A204.1 (cell line): Measurements from ENCODE around the gene TCEAL4.
"Not testable (repeated sequence)": the region's sequence is repeated elsewhere in the genome, so short reads cannot be mapped to it uniquely, and the experiment has no call there.

ENCODE experiments used
- FAIRE-seq: peaks from 2 replicates; lab custom pipeline; 2012; peaks lifted over from hg19 to GRCh38; lab: Jason Lieb, UNC

TCEAL4 gene

DNA sequence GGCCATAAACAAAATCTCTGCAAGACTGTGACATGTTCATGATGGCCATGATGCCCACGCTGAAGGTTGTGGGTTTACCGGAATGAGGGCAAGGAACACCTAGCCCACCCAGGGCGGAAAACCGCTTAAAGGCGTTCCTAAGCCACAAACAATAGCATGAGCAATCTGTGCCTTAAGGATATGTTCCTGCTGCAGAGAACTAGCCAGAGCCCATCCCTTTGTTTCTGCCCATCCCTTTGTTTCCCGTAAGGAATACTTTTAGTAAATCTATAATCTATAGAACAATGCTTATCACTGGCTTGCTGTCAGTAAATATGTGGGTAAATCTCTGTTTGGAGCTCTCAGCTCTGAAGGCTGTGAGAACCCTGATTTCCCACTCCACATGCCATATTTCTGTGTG, 9.9 kb downstream of the TCEAL4 start:
- FAIRE-seq: not testable (repeated sequence)

DNA sequence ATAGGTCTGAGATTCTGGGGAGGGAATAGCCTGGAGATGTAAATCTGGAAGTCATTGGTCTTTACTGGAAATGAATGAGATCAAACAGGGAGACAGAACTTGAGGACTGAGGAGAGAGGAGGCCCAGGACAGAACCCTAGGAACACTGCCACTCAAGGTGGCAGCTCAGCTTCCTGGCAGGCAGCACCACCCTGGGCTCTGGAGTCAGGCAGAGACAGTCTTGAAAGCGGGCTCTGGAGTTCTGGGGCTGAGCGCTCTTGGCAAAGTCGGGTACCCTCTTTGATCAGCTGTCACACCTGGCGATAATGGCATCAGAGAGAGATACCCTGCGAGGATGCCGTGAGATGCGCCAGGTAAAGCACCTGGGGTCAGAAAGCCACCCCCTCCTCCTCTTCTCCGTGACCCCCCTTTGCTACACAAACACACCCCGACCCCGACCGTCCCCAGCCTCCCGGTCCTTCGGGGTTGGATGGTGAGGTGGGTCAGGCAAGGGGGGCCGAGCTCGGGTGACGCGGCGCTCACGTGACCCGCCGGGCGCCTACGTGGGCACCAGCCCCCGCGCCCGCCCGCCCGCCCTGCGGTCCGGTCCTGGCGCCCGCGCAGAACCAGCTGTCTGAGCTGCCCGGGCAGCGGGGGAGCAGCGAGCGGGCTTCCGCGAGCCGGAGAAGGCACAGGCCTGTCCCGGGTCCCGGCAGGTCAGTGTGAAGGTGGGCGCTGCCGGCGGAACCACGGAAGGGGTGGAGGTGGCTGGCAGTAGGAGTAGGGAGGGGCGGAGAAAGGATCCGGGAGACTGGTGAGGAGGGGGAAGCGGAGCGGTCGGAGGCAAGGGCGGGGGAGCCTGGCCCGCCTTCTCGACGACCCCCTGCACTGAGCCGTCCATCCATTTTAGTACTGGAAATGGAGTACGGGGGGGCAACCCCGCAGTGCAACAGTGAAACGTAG, 22.3 kb downstream of the TCEAL4 start, which contains the start of gene TCEAL3:
Gene TCEAL3 (plus strand): TSS at position 600 of the 942 bp plus-strand sequence. CDS start 1,102 bp downstream, outside the sequence.
- FAIRE-seq: no peak

DNA sequence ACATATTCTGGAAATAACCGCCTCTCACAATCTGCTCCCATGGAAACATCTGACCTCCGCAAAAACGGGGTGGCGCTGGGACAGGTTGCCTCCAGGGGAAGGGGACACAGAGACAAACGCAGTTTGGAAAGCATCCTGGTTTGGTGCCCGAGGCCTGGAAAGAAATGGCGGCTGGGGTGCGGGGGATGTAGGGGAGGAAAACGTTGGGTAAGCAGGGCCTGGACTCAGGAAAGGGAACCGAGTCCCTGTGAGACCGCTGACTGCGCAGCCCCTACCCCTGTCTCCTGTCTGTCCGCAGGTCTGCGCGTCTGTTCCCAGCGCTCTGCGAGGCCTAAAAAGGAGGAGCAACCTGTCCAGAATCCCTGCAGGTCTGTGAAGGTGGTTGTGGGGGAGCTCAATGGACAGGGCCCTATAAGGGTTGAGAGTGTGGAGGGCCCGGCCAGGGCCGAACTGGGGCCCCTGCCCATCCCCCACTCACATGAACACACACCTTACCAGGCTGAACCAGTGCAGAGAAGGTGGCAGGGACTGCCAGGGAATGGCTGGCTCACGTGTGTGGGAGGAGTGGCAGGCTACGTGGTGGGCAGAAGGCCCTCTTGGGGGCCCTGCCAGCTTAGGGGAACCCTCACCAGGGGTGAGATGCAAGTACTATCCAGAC, 23.1 kb downstream of the TCEAL4 start:
- no peak for FAIRE-seq

DNA sequence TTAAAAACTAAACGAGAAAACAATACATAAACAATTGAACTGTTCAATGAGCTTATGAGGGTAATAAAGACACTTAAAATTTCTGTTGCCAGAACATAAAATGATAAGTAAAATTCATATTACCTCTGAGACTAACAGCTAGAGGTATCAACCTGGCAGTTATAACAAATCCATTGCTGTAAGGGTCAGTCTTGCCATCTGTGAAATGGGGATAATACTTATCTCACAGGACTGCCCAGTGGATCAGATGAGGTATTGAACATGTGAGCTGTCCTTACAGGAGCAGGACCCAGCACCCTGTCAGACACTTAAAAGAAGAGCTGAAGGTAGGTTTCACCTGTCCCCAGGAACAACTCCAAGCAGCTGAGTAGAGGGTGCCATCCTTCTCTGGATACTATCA, 25.0 kb downstream of the TCEAL4 start:
- FAIRE-seq: no peak

DNA sequence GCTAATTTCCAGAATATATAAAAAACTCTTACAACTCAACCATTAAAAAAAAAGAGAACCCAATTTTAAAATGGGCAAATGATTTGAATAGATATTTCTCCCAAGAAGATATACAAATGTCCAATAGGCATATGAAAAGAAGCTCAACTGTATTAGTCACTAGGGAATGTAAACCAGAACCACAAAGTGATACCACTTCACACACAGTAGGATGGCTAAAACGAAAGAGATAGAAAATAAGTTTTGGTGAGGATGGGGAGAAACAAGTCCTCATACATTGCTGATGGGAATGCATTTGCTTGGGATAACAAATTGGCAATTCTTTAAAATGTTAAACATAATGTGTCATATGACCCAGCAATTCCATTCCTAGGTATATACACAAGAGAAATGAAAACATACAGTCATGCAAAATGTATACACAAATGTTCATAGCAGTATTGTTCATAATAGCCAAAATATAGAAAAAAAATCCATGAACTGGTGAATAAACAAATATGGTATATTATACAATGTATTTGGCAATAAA, 28.1 kb downstream of the TCEAL4 start:
- no peak for FAIRE-seq

DNA sequence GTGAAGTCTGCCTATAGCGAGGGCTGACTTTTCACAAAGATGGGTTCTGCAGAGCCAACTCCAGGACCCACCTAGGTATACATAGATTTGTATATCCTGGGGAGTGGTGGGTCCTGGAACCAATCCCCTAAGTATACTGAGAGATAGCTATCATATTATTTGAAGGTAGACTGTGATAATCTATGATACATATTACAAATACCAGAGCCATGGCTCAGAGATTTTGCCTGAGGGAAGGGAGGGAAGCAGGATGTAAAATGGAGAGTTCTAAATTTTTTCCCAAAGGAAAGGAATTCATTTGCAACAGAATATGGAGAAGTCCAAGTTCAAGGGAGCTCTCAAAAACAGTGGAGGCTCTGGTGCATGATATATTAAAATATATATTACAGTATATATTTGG, 29.7 kb downstream of the TCEAL4 start:
- no peak for FAIRE-seq

DNA sequence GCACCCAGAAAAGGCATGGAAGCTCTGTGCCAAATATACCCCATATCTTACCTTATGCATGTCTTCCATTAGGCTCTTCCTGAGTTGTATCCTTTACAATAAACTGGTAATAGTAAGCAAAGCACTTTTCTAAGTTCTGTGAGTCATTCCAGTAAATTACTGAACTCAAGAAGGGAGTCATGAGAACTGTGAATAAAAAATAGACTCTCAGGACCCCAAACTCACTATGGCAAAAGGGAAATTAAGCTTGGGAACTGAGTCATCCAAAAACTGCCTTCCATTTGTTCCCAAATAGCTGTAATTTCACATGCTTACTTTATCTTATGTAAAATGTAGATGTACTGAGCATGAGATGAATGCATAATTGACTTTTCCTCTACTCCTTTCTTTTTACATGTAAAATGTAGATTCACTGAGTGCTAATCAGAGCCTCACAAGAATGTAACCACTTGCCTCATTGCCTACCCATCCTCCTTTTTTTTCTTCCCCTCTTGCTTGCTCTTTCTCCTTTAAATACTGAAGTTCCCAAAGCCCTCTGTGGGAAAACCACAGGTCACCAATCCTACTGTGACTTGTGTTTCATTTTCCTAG, 30.6 kb downstream of the TCEAL4 start:
- no peak for FAIRE-seq

DNA sequence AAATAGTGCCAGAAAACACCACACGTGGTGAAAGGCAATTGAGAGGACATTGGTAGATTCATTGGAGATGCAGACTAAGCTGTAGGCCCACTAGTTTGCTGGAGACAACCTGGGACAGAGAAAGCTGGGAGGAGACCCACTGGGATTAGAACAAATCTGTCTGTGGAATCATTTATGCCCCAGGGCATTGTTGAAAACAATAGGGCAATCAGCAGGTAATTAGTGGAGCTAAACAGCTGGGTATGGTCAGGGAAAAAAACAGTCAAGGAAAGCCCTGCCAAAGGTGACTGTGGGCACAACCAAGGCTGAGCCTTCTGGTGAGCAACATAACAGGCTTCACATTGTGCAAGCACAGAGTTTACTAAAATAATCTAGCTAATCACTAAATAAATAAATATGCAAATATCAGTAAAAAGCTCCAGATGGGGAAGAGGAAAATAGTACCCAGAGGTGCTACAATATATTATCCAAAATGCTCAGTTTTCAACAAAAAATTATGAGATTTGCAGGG, 31.4 kb downstream of the TCEAL4 start:
- no peak for FAIRE-seq

DNA sequence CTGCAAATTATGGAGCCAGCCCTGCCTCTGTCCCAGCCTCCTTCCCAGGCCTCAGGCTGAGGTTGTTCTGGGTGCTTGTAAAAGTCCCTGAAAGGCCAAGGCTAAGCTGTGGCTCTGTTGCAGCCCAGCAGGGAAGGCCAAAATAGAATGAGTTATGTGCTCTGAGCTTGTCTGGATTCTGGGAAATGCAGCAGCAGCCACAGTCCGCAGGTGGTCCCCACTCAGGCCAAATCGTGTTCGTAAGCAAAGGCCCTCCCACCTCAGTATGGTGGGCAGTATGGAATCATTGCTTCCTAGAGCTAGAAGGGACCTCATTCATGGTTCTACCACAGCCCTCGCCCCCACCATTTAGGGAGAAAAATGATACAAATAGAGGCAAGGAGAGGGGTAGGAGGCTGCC, 38.8 kb downstream of the TCEAL4 start:
- no peak for FAIRE-seq

DNA sequence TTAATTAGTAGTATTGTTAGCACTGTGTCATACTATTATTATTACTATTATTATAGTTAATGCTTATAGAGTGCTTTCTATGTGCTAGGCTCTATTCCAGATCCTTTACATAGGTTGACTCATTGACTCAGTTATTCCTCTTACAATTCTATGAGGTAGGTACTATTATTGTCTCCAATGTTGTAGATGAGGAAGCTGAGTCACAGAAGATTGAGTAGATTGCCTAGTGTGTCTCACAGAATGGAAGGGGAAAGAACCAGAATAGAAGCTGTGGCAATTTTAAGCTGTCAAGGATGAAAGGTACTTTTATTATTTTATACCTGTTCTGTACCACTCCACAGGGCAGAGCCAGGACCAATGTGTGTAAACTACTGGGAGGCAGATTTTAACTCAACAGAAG, 41.5 kb downstream of the TCEAL4 start:
- no peak for FAIRE-seq

DNA sequence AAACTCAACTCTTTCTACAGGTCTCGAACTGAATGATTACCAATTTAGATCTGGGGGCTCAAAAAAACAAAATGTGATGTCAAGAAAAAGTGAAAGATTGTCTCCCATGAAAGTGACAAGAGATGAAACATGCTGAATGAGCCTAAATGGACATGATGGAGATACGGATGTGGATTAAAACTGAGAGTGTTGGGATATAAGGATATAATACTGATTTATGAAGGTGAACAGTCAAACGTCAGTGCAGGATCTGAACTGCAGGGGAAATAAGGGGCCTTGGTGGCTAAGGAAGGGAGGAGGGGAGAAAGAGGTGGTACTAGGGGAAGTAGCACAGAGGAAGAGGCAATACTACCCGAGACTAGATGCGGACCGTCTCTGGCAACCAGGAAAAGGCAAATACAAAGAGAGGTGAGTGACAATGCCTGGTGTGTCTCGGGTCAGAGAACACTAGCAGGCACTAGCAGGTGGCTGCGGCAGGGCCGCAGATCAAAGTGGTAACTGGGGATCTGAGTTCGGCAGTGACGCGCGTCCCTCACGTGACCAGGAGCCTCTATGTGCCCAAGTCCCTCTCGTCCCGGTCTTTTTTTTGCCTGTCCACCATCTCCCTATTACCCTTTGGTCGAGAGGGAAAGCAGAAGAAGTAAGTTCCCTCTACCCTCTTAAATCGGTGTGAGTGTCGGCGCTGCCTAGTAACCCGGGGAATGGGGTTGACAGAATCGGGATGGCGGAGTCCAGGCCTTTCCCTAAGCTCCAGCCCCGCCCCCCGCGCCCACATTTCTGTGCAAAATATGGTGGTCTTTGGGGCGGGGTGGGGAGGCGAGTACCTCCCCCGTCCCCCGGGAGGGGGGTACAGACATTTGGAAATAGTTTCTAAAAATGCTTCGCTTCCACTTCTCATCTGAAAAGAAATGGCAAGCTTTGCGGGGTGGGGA, 43.3 kb downstream of the TCEAL4 start, which contains the start of gene TCEAL1:
Gene TCEAL1 (plus strand): TSS at position 590 of the 932 bp plus-strand sequence. CDS start 942 bp downstream, outside the sequence.
- no peak for FAIRE-seq

DNA sequence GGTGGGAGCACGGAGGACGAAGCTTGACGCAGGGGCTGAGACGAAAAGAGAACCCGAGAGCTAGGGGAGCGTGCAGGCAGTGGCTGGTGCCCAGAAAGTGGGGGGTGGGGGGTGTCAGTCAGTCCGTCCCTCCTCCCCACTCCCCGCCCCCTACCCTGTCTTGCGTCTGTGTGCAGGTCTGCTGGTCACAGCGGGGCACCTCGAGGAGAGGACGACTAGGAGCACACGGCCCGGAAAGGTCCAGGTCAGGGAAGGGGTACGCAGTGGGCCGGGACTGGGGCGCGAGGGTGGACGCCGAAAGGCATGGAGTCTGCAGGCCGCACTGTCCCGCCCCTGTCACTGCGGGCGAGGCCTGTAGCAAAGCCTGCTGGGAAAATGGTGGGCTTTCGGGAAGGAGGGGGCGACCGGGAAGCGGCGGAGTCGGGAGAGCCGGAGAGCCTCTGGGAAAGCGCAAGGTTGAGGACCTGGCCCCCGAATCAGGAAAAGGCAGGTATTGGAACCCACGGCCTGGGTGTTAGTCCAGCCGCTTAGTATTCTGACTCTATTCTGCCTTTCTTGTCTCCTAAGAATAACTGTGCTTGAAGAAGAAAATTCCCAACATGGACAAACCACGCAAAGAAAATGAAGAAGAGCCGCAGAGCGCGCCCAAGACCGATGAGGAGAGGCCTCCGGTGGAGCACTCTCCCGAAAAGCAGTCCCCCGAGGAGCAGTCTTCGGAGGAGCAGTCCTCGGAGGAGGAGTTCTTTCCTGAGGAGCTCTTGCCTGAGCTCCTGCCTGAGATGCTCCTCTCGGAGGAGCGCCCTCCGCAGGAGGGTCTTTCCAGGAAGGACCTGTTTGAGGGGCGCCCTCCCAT, 44.2 kb downstream of the TCEAL4 start:
- no peak for FAIRE-seq

DNA sequence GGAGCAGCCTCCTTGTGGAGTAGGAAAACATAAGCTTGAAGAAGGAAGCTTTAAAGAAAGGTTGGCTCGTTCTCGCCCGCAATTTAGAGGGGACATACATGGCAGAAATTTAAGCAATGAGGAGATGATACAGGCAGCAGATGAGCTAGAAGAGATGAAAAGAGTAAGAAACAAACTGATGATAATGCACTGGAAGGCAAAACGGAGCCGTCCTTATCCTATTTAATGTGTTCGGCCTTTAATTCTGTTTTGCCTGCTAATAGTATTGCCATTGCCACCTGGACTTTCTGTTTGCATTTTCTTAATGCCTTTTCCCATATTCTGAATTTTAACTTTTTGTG, 44.8 kb downstream of the TCEAL4 start:
- no peak for FAIRE-seq

DNA sequence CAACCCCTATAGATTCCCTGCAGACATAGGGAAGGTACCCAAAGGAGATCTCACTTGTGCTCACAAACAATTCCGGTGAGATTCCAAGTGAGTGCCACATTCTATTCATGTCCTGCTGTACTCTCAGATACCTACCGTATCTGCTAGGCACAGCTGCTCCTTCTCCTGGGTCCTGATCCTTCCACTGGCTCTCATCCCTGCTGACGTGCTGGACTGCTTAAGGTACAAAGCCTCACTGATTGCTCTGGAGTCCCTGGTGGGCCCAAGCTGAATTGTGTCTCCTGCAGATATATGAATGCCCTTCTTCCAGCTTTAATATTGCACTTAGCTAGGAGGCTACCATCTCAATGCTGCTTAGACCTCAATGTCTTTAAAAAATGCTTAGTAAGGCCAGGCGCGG, 45.8 kb downstream of the TCEAL4 start:
- no peak for FAIRE-seq

DNA sequence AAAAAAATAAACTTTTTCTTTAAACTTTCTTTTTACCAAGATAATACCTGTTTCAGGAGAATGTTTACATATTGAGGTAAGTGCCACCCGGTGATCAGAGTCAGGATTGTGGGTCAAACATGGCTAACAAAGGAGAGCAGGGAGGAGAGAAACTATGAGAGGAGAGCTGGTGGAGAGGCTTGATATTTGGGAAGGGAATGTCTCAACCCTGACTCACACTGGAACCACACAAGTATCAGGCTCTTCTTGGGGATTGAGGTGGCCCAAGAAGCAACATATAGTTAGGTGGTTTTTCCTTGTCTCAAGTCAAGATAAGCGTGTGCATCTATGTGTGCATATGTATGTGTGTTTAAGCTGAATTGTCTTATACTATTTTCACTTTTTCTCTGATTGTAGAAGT, 50.1 kb downstream of the TCEAL4 start:
- no peak for FAIRE-seq
